GM21367 (cell line): ENCODE measurements around the gene PPP1R2.

Source experiments
- ATAC-seq: cut with Tn5 transposase; IDR thresholded peaks from one replicate; pipeline ENCODE4 v1.9.1; 2021; ENCODE audit not compliant: unreplicated experiment

Gene PPP1R2

GRCh38 chr3:195566797-195567196 is 23.7 kb upstream of the PPP1R2 start:
- ATAC-seq = no peak

GRCh38 chr3:195565716-195566115 is 22.6 kb upstream of the PPP1R2 start:
- ATAC-seq = no peak

GRCh38 chr3:195563317-195563716 is 20.2 kb upstream of the PPP1R2 start:
- ATAC-seq = no peak

- no peak for ATAC-seq
These were observed 16.7 kb upstream of the PPP1R2 start for GRCh38 chr3:195559723-195560409.

- no peak for ATAC-seq
These were observed 15.5 kb upstream of the PPP1R2 start for GRCh38 chr3:195558602-195559001.

GRCh38 chr3:195557322-195557721 is 14.2 kb upstream of the PPP1R2 start:
- ATAC-seq = no peak

GRCh38 chr3:195556390-195556789 is 13.3 kb upstream of the PPP1R2 start:
- ATAC-seq = no peak

- ATAC-seq = no peak
These were observed 12.0 kb upstream of the PPP1R2 start for GRCh38 chr3:195555110-195555509.

GRCh38 chr3:195554458-195554857 is 11.3 kb upstream of the PPP1R2 start:
- ATAC-seq = no peak

- ATAC-seq = no peak
These were observed 10.1 kb upstream of the PPP1R2 start for GRCh38 chr3:195553268-195553667.

- no peak for ATAC-seq
These were observed 8.4 kb upstream of the PPP1R2 start for GRCh38 chr3:195551381-195551978.

- no peak for ATAC-seq
These were observed 7.6 kb upstream of the PPP1R2 start for GRCh38 chr3:195550723-195551122.

GRCh38 chr3:195549931-195550519 is 6.9 kb upstream of the PPP1R2 start:
- peak; percentile 78 for ATAC-seq

- no peak for ATAC-seq
These were observed 5.9 kb upstream of the PPP1R2 start for GRCh38 chr3:195548987-195549386.

GRCh38 chr3:195548501-195548900 is 5.4 kb upstream of the PPP1R2 start:
- no peak for ATAC-seq

GRCh38 chr3:195548006-195548405 is 4.9 kb upstream of the PPP1R2 start:
- no peak for ATAC-seq

- ATAC-seq = no peak
These were observed 3.0 kb upstream of the PPP1R2 start for GRCh38 chr3:195546130-195546560.

GRCh38 chr3:195544634-195545033 is 1.5 kb upstream of the PPP1R2 start:
- no peak for ATAC-seq

GRCh38 chr3:195544230-195544536 is 1.1 kb upstream of the PPP1R2 start:
- ATAC-seq = no peak

- peak; percentile 8 for ATAC-seq
These were observed 540 bp upstream of the PPP1R2 start for GRCh38 chr3:195543500-195544229.

GRCh38 chr3:195542316-195542697 is 818 bp downstream of the PPP1R2 start:
- ATAC-seq = no peak

GRCh38 chr3:195540511-195540910 is 2.6 kb downstream of the PPP1R2 start:
- no peak for ATAC-seq
